Measurements from ENCODE around the gene ACBD4. TPM values are rescaled to one million over a fixed set of nuclear protein-coding genes. Genes with fewer than 3 reads are reported as not detected.

Gene ACBD4
- total RNA-seq, 2 donors from 2014 or later, result 8.3 to 14.8 TPM

GRCh38 chr17:45150911-45151809, 15.7 kb downstream of the ACBD4 start:
- Mint-ChIP-seq H3K36me3 (peaks cover 4% of the 10 kb centered on the region), H3K27ac (peak overlapping the region in 1 of 2 donors; percentile 78), H3K9me3 (no peaks in the 10 kb centered on the region), H3K4me3 (peak overlapping the region; percentile 97), H3K27me3 (no peaks in the 10 kb centered on the region), H3K4me1 (ENCODE audit: low read depth in 2 of 2) (peaks cover 41 to 47% of the 10 kb centered on the region in 2 donors)
- ATAC-seq (no peak), DNase-seq (ENCODE audit: low spot score) (no peak)

- Mint-ChIP-seq H3K4me1 (ENCODE audit: low read depth in 2 of 2) (peaks cover 32 to 34% of the 10 kb centered on the region in 2 donors), H3K9me3 (no peaks in the 10 kb centered on the region), H3K27me3 (no peaks in the 10 kb centered on the region), H3K36me3 (peaks cover 2% of the 10 kb centered on the region), H3K27ac (no peak overlapping the region), H3K4me3 (no peak overlapping the region)
- DNase-seq (ENCODE audit: low spot score) (peak; percentile 3), ATAC-seq (no peak)
Observed at GRCh38 chr17:45155029-45155428, 19.5 kb downstream of the ACBD4 start.

DNA sequence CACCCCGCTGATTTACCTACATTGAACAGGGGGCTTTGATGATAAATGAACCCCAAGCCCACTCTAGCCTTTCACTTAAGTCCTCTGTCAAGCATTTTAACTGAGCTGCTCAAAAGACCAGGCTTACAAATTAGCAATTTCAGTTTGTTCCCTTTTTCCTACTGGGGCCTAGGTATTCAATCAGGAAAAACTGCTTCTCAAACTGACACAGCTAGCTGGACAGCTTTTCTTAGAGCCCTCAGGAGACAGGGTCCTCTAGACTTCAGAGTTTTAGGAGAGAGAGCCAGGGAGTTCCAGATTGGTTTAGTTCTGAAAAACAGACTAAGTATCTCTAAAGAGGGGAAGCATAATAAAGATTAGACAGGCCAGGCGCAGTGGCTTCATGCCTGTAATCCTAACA, 20.0 kb downstream of the ACBD4 start:
- Mint-ChIP-seq H3K27ac (peak overlapping the region in 1 of 2 donors; percentile 50), H3K27me3 (no peaks in the 10 kb centered on the region), H3K36me3 (peaks cover 6% of the 10 kb centered on the region), H3K9me3 (no peaks in the 10 kb centered on the region), H3K4me3 (no peak overlapping the region), H3K4me1 (ENCODE audit: low read depth in 2 of 2) (peaks cover 33 to 35% of the 10 kb centered on the region in 2 donors)
- DNase-seq (ENCODE audit: low spot score), result peak; percentile 25
- no peak for ATAC-seq

DNA sequence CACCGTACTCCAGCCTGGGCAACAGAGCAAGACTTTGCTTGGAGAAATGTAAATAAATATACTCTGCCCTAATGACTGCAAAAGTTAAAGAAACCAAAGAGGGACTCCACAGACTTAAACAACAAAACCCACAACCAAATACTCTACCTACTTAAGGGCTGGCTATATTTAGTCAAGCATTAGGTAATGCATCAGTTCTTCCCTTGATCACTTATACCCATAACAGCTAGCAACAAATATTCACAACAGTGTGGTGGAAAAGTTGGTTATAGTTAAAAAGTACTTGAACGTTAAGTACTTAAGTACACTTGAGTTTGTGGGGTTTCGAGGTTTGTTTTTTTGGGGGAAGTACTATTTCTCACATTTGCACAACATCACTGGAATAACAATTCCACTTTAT, 20.8 kb downstream of the ACBD4 start:
- DNase-seq (ENCODE audit: low spot score), result peak; percentile 13
- Mint-ChIP-seq H3K4me1 (ENCODE audit: low read depth in 2 of 2) (peaks cover 29 to 30% of the 10 kb centered on the region in 2 donors), H3K27me3 (no peaks in the 10 kb centered on the region), H3K9me3 (no peaks in the 10 kb centered on the region), H3K27ac (peak overlapping the region in 1 of 2 donors; percentile 50), H3K4me3 (no peak overlapping the region), H3K36me3 (peaks cover 6% of the 10 kb centered on the region)
- ATAC-seq, result no peak

GRCh38 chr17:45160447-45161287, 25.2 kb downstream of the ACBD4 start:
- Mint-ChIP-seq H3K9me3 (no peaks in the 10 kb centered on the region), H3K4me1 (ENCODE audit: low read depth in 2 of 2) (peaks cover 32 to 36% of the 10 kb centered on the region in 2 donors), H3K27me3 (no peaks in the 10 kb centered on the region), H3K4me3 (peak overlapping the region; percentile 82), H3K27ac (peak overlapping the region; percentile 96 to 98), H3K36me3 (peaks cover 6% of the 10 kb centered on the region)
- peak; percentile 25 to 47 for ATAC-seq
- peak; percentile 73 for DNase-seq (ENCODE audit: low spot score)

GRCh38 chr17:45161288-45162024, 26.0 kb downstream of the ACBD4 start, which contains the start of gene HEXIM2:
TSS of gene HEXIM2 (plus strand) at chr17:45161875. CDS start at chr17:45162794, 919 bp downstream.
- DNase-seq (ENCODE audit: low spot score), result peak; percentile 97
- no peaks in the 10 kb centered on the region for H3K9me3 Mint-ChIP-seq
- peaks cover 29 to 36% of the 10 kb centered on the region in 2 donors for H3K4me1 Mint-ChIP-seq (ENCODE audit: low read depth in 2 of 2)
- H3K36me3 Mint-ChIP-seq, result peaks cover 6% of the 10 kb centered on the region
- peak within 1 kb of the TSS; percentile 96 to 98 for H3K27ac Mint-ChIP-seq
- H3K27me3 Mint-ChIP-seq, result no peaks in the 10 kb centered on the region
- peak within 1 kb of the TSS; percentile 82 for H3K4me3 Mint-ChIP-seq
- ATAC-seq, result peak; percentile 97 to 98

DNA sequence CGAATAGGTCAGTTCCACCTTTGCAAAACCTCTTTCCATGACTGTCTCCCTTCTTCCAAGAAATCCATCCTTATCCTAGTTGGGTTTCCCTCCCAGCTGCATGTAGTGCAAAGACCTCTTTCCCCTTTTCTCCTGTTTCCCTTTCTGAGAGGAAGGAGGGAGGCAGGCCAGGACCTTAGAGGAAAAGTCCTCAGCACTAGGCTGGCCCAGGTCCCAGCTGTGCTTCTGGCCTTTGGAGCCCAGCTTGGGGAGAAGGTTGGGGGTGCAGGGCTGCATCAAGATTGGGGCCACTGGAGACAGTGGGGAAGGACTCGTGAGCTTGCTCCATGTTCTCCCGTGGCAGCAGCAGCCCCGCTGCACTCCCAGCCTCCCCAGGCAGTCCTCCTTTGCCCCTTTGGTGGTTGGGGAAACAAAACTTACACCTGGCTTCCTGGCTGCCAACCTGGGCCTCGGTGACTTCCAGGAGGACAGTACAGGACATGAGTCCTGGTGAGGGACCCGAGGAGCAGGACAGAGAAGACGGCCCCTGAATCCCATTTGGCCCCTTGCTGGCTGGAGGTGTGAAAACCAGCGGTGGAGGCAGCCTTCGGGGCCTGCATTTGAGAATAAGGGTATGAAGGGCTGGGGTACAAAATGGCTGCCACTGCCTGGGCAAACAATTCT, 26.7 kb downstream of the ACBD4 start:
- H3K4me3 Mint-ChIP-seq, result peak overlapping the region; percentile 82
- peaks cover 29 to 36% of the 10 kb centered on the region in 2 donors for H3K4me1 Mint-ChIP-seq (ENCODE audit: low read depth in 2 of 2)
- ATAC-seq, result no peak

DNA sequence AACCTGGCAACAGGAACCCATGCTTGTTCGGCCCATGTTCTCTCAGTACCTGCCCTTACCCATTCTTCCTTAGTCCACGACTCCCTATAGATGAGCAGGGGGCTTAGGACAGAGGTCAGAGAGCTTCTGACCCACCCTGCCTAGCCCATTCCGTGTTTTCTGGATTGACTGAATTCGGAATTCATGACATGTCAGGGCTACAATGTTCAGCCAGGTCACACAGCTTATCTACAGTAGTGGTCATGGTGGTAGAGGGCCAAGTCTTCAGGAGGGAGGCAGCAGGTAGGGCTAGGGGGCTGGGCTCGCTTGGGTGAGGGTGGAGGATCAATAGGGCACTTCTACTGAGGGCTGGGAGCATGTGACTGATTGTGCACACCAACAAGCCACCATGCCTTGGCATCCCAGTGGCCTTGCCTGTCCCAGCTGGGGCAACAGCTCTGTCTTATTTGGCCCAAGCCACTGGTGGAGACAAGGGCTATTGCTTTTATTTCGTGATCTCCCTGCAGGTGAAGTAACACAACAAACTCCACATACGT, 29.3 kb downstream of the ACBD4 start:
- Mint-ChIP-seq H3K4me3 (no peak overlapping the region), H3K36me3 (peaks cover 6% of the 10 kb centered on the region), H3K9me3 (no peaks in the 10 kb centered on the region), H3K27ac (no peak overlapping the region), H3K27me3 (no peaks in the 10 kb centered on the region), H3K4me1 (ENCODE audit: low read depth in 2 of 2) (peaks cover 16 to 18% of the 10 kb centered on the region in 2 donors)
- ATAC-seq (no peak), DNase-seq (ENCODE audit: low spot score) (peak; percentile 8)

More for the DNA sequence above, 26.7 kb downstream of the ACBD4 start:
- Mint-ChIP-seq H3K27me3 (no peaks in the 10 kb centered on the region), H3K9me3 (no peaks in the 10 kb centered on the region), H3K36me3 (peaks cover 6% of the 10 kb centered on the region), H3K27ac (peak overlapping the region; percentile 96 to 98)
- DNase-seq (ENCODE audit: low spot score), result peak; percentile 48

DNA sequence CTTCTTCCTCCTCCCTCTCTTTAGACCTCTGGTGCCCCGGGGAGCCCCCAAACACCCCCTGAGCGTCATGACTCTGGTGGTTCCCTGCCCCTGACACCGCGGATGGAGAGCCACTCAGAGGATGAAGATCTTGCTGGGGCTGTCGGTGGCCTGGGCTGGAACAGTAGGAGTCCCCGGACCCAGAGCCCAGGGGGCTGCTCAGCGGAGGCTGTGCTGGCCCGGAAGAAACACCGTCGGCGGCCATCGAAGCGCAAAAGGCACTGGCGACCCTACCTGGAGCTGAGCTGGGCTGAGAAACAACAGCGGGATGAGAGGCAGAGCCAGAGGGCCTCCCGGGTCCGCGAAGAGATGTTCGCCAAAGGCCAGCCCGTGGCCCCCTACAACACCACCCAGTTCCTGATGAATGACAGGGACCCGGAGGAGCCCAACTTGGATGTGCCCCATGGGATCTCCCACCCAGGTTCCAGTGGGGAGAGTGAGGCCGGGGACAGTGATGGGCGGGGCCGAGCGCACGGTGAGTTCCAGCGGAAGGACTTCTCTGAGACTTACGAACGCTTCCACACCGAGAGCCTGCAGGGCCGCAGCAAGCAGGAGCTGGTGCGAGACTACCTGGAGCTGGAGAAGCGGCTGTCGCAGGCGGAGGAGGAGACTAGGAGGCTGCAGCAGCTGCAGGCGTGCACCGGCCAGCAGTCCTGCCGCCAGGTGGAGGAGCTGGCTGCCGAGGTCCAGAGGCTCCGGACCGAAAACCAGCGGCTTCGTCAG, 33.7 kb downstream of the ACBD4 start:
- DNase-seq (ENCODE audit: low spot score), result peak; percentile 56
- Mint-ChIP-seq H3K9me3 (no peaks in the 10 kb centered on the region), H3K4me1 (ENCODE audit: low read depth in 2 of 2) (peaks cover 24 to 28% of the 10 kb centered on the region in 2 donors), H3K27me3 (no peaks in the 10 kb centered on the region), H3K36me3 (no peaks in the 10 kb centered on the region), H3K27ac (peak overlapping the region in 1 of 2 donors; percentile 9), H3K4me3 (no peak overlapping the region)
- no peak for ATAC-seq

DNA sequence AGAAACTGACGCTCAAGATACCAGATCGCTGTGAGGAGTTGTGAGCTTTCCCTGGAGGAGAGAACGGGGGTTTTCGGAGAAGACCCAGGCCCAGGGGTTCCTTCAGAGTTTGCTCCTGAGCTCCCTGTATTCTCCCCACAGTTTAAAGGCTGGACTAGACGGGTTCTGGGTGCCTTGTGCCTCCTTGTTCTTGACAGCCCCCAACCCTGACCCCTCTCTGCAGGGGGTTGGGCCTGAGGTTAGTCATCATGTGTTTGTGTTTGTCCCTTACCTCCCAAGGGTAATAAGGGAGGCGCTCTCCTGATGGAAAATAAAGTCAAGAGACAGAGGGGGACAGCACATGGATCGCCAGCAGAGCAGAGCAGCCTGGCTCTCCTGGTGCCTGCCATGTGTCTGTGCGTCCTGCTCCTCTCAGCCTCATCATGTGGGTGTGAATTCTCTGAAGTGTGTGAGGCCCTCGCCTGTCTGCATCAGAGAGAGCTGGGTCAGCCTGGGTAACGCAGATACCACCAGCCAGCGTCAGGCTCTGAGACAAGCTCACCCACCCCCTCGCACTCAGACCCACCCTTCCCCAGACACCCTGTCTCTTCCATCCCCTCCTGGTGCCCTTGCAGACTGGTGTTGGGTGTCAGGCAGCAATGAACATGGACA, 34.9 kb downstream of the ACBD4 start:
- DNase-seq (ENCODE audit: low spot score) (no peak), ATAC-seq (peak; percentile 83 to 85)
- no peaks in the 10 kb centered on the region for H3K9me3 Mint-ChIP-seq
- peak overlapping the region; percentile 60 for H3K4me3 Mint-ChIP-seq
- H3K27ac Mint-ChIP-seq, result peak overlapping the region; percentile 96 to 99
- peaks cover 17 to 22% of the 10 kb centered on the region in 2 donors for H3K4me1 Mint-ChIP-seq (ENCODE audit: low read depth in 2 of 2)
- no peaks in the 10 kb centered on the region for H3K36me3 Mint-ChIP-seq
- no peaks in the 10 kb centered on the region for H3K27me3 Mint-ChIP-seq

GRCh38 chr17:45170931-45171337, 35.4 kb downstream of the ACBD4 start:
- ATAC-seq, result peak; percentile 73 to 79
- Mint-ChIP-seq H3K27me3 (no peaks in the 10 kb centered on the region), H3K4me3 (peak overlapping the region; percentile 60), H3K4me1 (ENCODE audit: low read depth in 2 of 2) (peaks cover 22 to 25% of the 10 kb centered on the region in 2 donors), H3K36me3 (no peaks in the 10 kb centered on the region), H3K9me3 (no peaks in the 10 kb centered on the region), H3K27ac (peak overlapping the region; percentile 96 to 99)
- no peak for DNase-seq (ENCODE audit: low spot score)

Measured in natural killer cell treated with Interleukin-12 subunit alpha and Interleukin-12 subunit beta and Interleukin-15 and Interleukin-18, amount 100 ng/mL, for 72 hours (primary cell).